ENCODE data around the gene SAMMSON. TPM values are rescaled to one million over a fixed set of nuclear protein-coding genes. Genes with fewer than 3 reads are reported as not detected.

The SAMMSON gene
- polyA plus RNA-seq, 1 experiment: not detected

- DNase-seq (ENCODE audit: low read depth): no peak
- TF ChIP-seq CTCF (IDR thresholded peaks at IDR 0.05; ENCODE audit: insufficient read depth, low read depth, low read length): no peak
- CTCF ChIA-PET: no interaction called here
- Histone ChIP-seq H3K36me3 (ENCODE audit: control insufficient read depth, insufficient read depth, low read length) (no peaks in the 10 kb centered on the region), H3K4me3 (ENCODE audit: low read depth, low read length) (no peak overlapping the region), H3K27me3 (ENCODE audit: control insufficient read depth, insufficient read depth, low read length) (no peaks in the 10 kb centered on the region; the same call in 1 of the 2 replicates)
- POLR2A ChIA-PET: no interaction called here
These were observed 14.3 kb upstream of the SAMMSON start for GRCh38 chr3:69985266-69985665.

GRCh38 chr3:69986419-69986818, 13.1 kb upstream of the SAMMSON start:
- DNase-seq (ENCODE audit: low read depth): no peak
- CTCF ChIA-PET: no interaction called here
- H3K27me3 ChIP-seq (ENCODE audit: control insufficient read depth, insufficient read depth, low read length): no peaks in the 10 kb centered on the region; the same call in 1 of the 2 replicates
- no peaks in the 10 kb centered on the region for H3K36me3 ChIP-seq (ENCODE audit: control insufficient read depth, insufficient read depth, low read length)
- no peak for TF ChIP-seq CTCF (IDR thresholded peaks at IDR 0.05; ENCODE audit: insufficient read depth, low read depth, low read length)
- POLR2A ChIA-PET: no interaction called here
- no peak overlapping the region for H3K4me3 ChIP-seq (ENCODE audit: low read depth, low read length)

GRCh38 chr3:69987833-69988232, 11.7 kb upstream of the SAMMSON start:
- POLR2A ChIA-PET: interaction anchor here (0.6 kb wide), 1 partner anchor 1645 kb away, joined by 3 read pairs; no protein-coding TSS in a partner anchor
- DNase-seq (ENCODE audit: low read depth): no peak
- TF ChIP-seq CTCF (IDR thresholded peaks at IDR 0.05; ENCODE audit: insufficient read depth, low read depth, low read length): no peak
- H3K4me3 ChIP-seq (ENCODE audit: low read depth, low read length): no peak overlapping the region
- CTCF ChIA-PET: no interaction called here
- no peaks in the 10 kb centered on the region for H3K36me3 ChIP-seq (ENCODE audit: control insufficient read depth, insufficient read depth, low read length)
- H3K27me3 ChIP-seq (ENCODE audit: control insufficient read depth, insufficient read depth, low read length): peaks cover 2% of the 10 kb centered on the region; the same call in 1 of the 2 replicates

- no peak for DNase-seq (ENCODE audit: low read depth)
- ChIA-PET CTCF (interaction anchor here (0.7 to 0.9 kb wide), 2 partner anchors 10 to 12 kb away, joined by 3 read pairs; no protein-coding TSS in a partner anchor), POLR2A (no interaction called here)
- H3K36me3 ChIP-seq (ENCODE audit: control insufficient read depth, insufficient read depth, low read length): no peaks in the 10 kb centered on the region
- H3K27me3 ChIP-seq (ENCODE audit: control insufficient read depth, insufficient read depth, low read length): peaks cover 4% of the 10 kb centered on the region; the same call in 1 of the 2 replicates
- no peak for TF ChIP-seq CTCF (IDR thresholded peaks at IDR 0.05; ENCODE audit: insufficient read depth, low read depth, low read length)
- H3K4me3 ChIP-seq (ENCODE audit: low read depth, low read length): no peak overlapping the region
These were observed 5.8 kb upstream of the SAMMSON start for GRCh38 chr3:69993757-69994156.

GRCh38 chr3:69994919-69995318, 4.6 kb upstream of the SAMMSON start:
- H3K27me3 ChIP-seq (ENCODE audit: control insufficient read depth, insufficient read depth, low read length): peaks cover 4% of the 10 kb centered on the region; the same call in 1 of the 2 replicates
- H3K4me3 ChIP-seq (ENCODE audit: low read depth, low read length): no peak overlapping the region
- no peak for DNase-seq (ENCODE audit: low read depth)
- POLR2A ChIA-PET: no interaction called here
- CTCF ChIA-PET: no interaction called here
- no peak for TF ChIP-seq CTCF (IDR thresholded peaks at IDR 0.05; ENCODE audit: insufficient read depth, low read depth, low read length)
- H3K36me3 ChIP-seq (ENCODE audit: control insufficient read depth, insufficient read depth, low read length): no peaks in the 10 kb centered on the region; the same call in 1 of the 2 replicates
